ENCODE data around the gene SLC1A3. TPM values are rescaled to one million over a fixed set of nuclear protein-coding genes. Genes with fewer than 3 reads are reported as not detected.

SLC1A3 gene
- total RNA-seq, 1 donor from 2014 or later: under 0.01 TPM

DNA sequence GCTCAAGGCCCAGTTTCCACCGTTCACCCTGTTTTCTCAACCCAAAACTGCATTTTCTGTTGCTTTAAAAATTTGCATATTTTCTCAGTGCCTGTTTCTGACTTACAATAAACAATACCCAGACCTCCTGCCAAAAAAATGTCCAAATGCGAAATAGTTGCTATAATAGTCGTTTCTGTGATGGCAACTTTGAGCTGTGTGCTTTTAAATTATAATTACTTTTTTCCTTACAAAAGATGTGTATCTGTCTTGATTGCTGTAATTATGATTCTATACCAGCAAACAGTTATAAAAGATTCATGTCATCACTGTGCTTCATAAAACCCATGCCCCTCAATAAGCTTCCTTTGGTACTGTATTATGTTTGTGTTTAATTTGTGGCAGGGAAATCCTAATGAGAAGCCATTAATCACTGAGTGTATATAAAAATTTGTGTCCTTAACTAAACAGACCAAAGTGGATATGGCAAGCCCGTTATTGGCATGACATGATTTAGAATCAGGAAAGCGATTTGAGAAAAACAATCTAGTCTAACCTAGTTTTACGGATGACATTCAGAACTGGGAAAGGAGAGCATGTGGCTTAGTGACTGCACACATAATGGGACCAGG lies 5.4 kb upstream of the SLC1A3 start:
- DNase-seq: no peak

DNA sequence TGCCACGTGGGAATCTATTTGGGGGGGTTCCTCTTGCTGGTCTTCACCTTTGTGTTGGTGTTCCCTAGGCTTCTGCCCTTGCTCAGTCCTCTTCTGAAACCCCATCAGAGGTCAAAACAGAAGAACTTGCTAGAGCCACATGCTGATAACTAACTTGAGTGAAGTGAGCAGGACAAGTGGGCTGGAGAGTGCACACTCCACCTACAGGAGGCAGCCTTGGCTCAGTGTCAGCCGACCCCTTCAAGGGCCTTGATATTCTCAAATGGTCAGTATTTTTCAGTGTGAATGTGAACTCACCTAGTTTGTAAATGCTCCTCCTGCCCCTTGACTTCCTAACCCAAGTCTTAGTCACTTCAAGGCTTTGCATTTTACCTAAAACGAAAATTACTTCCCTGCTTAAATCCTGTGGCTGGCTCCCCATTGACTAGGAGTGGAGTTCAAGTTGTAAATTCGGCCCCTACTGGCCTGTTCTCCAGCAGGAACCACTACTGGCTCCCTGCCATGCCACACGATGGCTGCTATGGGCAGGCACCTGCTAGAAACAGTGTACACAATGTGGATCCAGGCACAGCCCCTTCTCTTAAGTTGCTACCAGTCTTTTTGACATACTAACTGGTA lies 3.6 kb upstream of the SLC1A3 start:
- no peak for DNase-seq

DNA sequence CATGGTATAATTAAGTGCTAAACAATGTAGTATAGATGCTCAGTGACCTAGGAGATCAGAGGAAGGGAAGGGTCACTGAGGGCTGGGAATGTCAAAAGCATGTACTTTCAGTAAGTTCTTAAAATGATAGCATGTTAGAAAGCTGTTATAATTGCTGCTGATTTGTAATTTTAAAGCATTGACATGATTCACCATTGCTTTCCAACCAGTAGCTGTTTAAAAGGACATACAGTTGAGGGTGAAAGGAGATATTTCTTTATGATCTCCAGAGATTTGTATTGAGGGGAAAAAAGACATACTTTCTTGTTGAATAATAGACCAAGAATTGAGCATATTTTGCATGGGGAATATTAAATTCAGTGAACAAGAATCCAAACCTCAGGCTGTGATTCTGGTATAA lies 1.2 kb upstream of the SLC1A3 start:
- DNase-seq: no peak

DNA sequence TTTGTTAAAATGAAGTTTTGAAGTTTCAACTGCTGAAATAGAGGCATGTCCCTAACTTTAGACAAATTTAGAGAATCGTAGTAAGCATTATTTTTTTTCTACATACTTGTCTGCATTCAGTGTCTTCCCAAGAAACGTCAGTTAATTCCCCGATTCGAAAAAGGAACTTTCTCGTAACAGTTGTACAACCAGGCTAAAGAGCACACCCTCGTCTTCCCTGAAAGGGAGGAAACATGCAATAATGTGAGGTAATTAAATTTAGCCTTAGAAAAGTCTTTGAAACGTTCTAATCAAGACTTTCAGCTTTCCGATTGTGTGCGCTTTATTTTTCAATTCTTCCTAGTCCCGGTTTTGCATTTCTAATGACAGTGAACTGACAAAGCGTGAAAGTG lies 374 bp upstream of the SLC1A3 start:
- no peak for DNase-seq

DNA sequence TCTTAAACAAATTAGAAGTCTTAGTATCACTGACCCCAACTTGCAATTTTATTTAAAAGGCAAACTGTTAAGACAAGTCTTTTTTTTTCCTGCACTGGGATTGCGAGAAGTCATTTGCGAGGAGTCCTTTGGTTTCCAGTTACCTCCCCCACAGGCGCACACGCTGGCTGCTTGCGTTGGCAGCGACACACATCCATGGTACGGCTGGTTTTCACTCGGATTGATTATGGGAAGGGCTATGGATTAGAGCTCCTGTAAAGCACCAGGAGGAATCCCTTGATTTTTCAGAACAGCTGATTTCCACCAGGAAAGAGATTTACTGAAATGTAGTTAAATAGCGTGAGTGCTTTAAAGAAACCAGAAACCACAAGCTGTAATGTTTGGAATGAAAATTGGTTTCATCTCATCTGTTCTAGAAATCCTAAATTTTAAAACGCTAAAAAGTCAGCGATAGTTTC lies 737 bp downstream of the SLC1A3 start:
- peak; percentile 36 for DNase-seq

DNA sequence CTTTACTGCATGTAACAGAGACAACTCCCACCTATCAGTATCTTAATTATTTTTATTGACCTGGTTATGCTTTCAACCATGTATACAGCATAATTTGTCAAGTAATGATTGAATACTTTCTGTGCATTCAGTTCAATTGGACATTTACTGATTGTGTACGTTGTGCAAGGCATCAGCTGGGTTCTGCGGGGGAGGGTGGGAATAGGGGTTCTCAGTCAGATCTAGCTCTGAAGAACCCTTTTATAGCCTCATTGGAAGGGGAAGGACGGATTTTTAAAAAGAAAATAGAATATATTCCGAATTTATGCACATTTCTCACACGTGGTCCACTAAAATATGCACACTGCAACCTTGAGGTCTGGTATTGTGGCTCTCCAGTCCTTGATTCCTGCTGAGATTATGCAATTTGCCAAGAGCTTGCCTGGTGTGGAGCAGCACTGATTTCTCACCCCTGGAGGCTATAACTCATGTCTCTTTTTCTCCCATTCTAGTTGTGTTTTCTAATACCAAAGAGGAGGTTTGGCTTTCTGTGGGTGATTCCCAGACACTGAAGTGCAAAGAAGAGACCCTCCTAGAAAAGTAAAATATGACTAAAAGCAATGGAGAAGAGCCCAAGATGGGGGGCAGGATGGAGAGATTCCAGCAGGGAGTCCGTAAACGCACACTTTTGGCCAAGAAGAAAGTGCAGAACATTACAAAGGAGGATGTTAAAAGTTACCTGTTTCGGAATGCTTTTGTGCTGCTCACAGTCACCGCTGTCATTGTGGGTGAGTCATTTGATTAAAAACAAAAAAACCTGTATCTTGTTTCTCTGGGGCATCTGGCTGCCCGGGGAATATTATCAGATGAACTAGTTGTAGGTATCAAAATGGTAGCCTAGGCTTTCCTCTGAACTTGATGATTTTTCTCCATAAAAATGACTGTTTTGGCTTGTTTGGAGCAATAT lies 1.7 kb downstream of the SLC1A3 start:
- no peak for DNase-seq

DNA sequence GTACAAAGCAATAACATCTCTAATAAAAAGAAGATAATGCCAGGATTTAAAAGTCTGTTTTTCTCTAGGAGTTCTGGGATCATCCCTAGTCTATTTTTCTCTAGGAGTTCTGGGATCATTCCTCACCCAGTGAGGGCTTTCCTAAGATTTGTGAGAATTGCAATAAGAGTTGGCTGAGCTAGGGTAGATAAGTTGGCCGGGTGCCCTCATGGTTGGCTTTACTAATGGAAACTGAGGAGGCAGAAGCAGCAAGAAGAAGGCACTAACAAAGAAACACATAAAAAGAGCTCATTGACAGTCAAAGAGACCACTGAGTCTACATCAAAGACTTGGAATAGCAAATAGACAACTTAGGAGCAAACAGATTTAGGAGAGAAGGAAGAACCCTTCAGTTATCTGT lies 4.2 kb downstream of the SLC1A3 start:
- DNase-seq: no peak

DNA sequence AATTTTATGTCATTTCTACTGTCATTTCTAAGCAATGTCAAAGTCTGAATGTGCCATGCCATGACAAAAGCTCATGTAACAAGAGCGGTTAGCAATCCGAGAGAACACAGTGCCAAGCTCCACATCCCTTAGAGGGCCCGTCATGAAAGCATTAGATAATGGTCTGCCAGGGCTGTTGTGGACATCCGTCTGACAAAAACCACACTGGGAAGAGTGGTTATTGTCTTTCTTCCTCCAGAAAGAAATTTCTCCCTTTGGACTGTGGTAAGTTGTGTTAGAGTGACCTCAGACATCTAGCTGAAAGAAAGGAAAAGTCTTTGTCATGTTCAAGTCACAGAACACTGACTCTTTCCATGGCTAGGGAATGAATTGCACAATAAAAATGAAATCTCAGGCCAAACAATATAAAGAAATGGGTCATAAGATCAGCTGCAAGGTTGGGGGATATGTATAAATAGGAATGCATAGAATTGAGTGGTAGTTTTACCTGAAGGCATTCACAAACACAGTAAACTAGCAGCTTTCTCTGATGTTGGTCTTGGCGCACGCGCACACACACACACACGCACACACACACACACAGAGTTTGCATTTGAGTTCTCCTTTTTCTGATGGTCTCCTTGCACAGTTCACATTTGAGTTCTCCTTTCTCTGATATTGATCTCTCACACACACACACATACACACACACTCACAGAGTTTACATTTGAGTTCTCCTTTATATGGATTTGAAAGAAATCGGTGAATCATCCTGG lies 5.3 kb downstream of the SLC1A3 start:
- DNase-seq: no peak

DNA sequence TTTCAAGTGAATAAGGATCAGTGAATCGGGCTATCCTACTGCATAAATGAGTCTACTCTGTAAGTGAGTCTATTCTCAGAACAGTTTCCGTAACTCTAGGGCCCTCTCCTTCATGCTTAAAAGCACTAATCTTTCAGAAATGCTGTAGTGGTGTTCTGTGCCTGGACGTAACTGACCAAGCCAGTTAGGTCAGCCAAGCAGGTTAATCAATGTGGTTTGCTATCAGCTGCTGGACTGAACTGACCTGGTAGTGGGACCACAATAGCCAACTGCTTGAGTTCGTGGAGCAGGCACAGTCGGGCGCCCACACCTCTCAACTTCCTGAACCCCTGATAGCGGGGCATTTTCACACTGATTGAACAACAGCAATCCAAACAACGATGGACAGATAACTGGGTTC lies 6.8 kb downstream of the SLC1A3 start:
- DNase-seq: no peak

DNA sequence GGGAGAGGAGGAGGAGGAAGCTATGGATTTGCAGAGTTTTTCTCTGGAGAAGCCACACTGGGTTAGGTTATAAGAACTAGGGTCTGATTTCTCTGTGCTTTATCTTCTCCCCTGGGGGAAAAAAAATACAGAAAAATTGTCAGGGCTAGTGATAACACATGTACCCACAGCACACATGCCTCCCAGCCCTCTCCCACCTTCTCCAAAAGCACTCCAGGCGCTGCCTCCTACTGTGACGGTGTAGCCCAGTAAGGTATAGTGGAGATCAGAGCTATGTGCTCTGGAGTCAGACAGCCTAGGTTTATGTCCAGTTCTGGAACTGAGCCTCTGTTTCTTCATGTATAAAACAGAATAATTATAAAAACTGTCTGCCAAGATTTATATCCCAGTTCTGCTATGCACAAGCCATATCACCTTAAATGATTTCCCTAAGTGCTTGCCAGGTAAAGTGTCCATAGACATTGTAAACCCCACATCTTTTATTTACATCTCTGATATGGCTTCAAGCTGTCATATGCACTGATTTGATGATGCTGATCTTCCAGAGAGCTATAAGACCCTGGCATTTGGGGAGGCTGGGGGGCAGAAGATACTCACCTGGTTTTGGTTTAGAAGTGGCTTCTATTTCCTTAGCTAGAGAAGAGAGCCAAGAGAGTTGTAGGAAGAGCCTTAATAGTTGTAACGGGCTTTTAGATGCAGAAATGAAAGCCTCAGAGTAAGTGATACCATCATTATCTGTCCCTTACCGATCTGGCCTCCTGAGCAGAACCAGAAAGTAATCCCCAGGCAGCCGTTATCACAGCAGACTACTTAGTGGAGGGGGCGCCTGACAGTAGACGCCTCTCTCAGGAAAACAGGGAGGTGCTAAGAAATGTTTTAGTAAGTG lies 7.6 kb downstream of the SLC1A3 start:
- DNase-seq: no peak

DNA sequence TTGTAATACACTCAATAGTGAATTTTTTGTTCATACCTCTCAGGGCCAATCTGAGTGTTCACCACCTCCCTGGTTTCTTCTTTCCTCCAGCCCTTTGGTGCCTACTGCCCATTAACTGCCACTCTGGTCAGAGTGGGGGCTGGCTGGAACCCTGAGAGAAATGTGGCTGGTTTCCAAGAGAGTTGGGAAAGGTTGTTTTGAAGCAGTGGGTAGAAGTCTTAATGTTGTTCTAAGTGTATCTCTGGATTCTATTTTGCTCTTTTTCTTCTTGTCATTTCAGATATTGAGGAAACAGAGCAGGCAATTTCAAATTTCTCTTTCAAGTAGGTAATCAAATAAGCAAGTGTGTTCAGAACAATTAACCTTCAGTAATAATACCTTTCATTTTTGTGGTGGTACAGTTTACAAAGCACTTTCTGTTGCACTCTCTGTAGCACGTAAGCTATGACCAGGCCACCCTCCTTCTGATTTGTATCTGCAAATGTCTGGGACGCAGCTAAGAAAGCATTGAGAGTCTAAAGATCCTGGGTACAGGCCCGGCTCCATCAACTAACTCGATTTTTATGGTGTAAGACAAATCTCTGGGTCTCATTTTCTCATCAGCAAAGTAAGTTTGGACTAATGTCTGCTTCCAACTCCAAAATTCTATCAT lies 8.4 kb downstream of the SLC1A3 start:
- no peak for DNase-seq

DNA sequence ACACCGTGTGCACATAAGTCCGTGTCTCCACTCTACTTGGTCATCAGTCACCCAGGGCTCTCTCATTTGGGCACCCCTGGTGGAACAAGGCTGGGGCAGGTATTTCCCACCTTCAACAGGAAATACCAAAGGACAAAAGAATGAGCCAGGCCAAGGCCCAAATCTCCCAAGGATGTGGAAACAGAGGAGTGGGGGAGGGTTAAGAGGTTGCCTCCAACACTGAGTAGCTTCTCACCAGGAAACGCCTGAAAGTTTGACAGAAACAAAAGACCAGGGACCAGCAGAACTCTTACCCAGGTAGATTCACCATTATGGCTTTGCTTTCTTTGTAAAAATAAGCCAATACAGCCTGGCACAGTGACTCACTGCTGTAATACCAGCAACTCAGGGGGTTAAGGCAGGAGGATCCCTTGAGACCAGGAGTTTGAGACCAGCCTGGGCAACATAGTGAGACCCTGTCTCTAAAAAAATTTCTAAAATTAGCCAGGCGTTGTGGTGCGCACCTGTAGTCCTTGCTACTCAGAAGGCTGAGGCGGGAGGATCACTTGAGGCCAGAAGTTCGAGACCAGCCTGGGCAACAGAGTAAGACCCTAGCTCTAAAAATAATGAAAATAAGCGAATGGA lies 12.7 kb downstream of the SLC1A3 start:
- DNase-seq: no peak

DNA sequence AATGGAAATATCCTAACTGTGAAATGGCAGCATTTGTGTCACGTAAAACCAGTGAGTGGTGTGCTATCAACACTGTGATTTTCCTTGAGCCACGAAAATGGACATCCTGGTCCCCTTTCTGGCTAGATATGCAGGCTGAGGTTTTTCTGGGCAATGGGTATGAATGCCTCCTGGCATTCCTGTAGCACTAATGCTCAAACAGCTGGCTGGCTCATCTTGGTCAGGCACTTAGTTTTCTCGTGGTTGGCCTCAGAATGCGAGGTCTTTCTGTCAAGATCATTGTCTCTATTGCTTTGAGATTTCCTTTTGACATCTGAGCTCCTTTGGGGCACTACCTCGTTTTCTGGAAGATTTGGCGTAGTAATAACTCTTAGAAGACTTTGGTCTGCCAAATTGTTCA lies 15.6 kb downstream of the SLC1A3 start:
- DNase-seq: no peak

DNA sequence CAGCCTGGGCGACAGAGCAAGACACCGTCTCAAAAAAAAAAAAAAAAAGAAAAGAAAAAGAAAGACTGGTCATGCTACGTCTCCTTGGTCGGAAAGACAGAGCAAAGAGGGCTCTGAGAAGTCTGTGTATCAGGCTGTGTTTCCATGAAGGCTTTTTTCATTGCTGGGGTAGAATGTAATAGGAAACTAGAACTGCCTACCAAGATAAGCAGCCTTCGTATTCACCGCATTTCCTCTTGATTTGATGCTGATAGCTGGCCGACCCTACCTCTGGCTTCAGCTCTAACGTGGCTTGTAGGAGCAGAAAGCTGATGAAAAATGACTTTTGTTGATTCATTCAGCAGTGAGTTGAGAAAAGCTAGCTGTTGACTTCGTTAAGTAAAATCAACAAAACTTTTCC lies 17.4 kb downstream of the SLC1A3 start:
- no peak for DNase-seq

DNA sequence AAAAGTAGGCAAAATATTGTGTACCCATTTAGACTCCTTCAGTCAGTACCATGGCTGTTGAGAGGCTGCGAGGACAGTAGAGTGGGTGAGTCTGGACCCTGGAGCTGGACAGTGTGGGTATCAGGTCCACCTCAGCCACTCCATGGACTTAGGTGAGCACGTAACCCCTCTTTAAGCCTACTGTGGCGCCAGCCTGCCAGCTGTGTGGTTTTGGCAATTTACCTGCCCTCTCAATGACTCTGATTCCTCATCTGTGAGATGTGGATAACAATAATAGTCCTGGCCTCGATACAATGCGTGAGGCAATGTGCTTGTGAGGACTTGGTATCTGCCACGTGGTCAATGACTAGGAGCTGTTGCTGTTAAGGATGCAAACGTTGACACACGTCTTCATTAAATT lies 17.9 kb downstream of the SLC1A3 start:
- DNase-seq: no peak

DNA sequence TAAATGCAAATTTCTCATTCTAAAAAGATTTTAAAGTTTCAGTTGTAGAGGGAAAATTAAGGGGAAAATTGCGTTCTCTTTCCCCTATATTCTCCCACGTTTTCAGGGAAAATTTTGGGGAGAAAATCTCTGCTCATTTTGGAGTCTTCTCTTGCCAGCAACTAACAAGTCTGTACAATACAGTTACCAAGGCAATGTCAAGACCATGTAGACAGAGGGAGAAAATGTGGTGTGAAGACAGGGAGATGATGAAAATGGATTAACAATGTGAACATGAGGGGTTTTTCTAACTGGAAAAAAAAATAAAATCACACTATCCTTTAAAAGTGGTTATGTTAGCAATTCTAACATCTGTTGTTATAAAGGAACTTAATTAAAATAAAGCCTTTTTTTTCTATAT lies 22.3 kb downstream of the SLC1A3 start:
- no peak for DNase-seq

DNA sequence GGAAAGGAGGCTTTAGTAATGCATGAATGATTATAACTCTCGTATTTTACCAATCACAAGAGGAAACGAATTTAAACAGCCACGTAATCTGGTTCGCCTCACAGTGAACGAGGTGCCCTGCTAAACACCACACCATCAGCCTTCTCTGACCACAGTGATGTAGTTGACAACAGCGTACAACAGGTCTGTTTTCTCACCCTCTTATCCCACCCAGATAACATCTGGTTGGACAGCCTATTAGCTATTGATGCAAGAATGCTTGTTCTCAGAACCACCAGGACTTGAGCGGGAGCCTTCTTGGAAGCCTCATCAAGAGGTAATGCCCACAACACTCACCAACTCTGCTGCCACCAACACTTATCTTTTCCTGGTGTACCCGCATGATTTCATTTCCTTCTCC lies 23.3 kb downstream of the SLC1A3 start:
- DNase-seq: no peak

DNA sequence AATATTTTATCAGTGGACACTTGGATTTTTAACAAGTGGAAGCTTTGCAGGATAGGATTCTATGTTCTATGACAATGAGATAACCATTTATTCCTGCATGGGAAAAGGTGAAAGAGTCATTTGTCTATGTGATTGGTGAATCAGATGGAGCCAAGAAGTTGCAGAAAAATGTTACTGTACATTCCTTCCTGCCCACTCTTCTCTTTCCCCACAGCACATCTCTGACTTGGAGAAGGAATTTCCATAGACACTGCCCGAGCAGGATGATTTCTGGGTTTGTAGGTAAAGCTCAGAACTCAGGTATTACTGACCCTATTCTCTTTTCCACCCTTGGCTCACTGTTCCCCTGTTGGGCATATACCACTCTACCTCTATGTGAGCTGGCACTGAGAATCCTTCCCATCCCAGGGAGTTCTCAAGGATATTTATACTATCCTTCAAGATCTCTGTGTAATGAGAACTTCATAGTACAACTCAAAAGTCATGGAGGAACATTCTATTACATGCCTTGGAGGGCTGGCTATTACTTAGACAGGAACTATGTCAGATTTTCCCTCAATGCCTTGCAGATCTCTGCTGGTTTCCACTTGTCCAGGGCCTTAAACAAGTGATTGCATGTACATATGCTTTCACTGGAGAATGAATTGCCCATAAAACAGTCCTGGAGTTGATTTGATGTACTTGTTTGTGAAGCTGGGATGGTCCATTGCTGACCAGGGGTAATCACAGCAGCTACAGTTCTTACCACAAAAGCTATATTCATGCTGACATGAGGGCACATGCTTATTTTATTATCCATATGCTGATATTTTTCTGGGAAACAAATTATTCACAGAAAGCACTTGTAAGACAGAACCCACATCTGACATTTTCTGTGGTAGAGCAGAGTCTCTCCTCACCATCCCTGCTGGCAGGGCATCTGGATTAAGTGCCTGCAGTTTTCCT lies 24.1 kb downstream of the SLC1A3 start:
- DNase-seq: no peak

DNA sequence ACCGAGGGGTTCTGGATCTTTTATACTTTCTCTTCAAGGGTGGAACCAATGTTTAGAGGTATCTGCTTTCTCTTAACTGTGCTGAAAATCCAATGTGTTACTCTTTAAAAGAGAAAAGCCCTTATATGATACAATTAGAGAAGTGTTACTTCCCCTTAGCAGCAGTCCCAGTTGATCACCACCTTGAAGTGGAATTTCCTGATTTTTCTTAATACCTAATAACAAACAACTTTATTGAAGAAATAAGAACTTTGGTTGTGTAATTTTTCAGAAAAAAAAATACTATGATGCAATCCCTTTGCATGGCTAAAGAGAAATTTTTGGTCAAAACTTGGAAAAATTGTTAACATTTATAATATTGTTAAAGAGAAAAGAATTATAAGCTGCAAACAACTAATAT lies 24.7 kb downstream of the SLC1A3 start:
- no peak for DNase-seq
